Measurements from ENCODE around the gene FOXL1.

The FOXL1 gene

GRCh38 chr16:86568677-86569623, 9.4 kb upstream of the FOXL1 start:
- no peak for DNase-seq

GRCh38 chr16:86569701-86570447, 8.5 kb upstream of the FOXL1 start:
- no peak for DNase-seq

DNA sequence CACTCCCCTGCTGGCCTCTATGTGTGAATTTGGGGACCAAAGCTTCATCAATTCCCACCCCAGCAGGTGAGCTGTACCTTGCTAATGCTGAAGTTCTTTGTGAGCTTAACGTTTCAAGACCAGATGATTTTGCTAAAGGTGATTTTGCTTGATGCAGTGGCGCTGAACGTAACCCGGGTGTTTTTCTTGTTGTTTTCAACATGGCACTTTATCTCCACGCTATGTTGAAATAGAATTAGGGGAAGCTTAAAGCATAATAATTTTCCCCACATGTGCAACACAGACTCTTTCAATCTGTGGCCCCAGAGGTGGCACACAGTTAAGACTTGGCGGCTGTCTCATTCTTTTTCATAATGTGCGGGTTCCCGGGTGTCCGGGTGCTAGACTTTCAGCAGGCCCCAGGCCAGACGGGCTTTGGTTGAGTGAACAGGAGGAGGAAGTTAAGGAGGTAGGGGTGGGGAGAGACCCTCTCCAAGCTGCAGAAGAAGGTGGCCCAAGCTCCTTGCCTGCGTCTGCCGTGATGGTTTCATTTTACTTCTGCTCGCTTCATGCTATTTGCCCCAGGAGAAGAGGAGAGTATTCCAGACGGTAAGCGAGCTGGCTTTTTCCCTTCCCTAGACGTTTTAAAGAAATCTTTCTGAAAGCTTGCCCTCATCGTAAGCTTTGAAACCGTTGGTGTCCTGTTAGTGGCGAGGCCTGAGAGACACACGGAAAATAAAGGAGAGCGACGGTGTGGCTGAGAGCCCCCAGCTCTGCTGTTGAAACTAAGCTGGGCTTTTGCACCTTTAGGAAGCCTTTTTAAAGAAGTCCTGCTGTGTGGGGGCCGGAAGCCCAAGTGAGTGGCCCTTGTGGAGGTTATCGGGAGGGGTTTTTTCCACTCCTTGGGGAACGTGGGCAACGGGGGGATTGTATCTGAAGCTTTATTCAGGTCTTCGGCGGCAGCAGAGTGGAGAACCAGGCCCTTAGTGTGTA, 7.5 kb upstream of the FOXL1 start:
- no peak for DNase-seq

GRCh38 chr16:86571530-86571915, 6.8 kb upstream of the FOXL1 start:
- no peak for DNase-seq

DNA sequence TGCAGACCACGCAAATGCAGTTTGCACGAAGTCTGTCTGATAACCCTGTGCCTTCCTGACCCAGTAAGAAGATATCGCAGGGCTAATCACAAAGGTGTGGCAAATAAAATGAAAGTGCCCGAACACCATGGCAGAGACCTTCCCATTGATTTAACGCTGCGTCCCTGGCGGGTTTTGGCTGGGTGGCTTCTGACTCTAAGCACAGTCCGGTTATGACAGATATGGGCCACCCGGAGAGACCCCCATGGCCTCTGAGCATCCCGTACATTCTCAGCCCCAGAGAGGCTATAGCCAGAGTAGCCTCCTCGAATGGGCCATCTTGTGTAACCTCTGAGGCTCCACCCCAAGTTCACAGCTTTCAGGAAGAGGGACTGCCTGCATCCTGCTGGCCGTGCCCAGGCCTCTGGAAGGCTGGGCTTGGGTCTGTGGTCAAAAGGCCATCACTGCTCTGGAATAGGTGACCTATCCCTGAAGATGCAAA, 6.3 kb upstream of the FOXL1 start:
- DNase-seq = no peak

DNA sequence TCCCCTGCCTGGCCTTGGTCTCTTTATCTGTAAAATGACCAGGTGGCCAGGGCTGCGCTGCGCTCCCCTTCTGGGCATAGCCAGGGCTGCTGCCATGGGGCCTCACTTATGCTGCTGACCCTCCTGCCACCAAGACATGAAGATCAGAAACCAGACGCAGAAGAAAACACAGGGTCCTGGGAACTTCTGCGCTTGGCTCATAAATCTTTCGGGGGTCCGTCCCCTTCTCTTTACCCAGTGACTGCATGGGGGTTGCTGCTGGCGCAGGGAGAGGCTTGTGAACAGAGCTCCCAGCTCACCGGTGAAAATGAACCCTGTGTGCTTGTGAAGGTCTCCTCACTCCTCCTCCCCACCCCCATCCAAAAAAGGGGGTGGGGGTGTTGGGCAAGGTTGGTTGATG, 5.7 kb upstream of the FOXL1 start:
- DNase-seq = no peak

- DNase-seq = peak; percentile 70
Measured at GRCh38 chr16:86573215-86573614, 5.1 kb upstream of the FOXL1 start.

DNA sequence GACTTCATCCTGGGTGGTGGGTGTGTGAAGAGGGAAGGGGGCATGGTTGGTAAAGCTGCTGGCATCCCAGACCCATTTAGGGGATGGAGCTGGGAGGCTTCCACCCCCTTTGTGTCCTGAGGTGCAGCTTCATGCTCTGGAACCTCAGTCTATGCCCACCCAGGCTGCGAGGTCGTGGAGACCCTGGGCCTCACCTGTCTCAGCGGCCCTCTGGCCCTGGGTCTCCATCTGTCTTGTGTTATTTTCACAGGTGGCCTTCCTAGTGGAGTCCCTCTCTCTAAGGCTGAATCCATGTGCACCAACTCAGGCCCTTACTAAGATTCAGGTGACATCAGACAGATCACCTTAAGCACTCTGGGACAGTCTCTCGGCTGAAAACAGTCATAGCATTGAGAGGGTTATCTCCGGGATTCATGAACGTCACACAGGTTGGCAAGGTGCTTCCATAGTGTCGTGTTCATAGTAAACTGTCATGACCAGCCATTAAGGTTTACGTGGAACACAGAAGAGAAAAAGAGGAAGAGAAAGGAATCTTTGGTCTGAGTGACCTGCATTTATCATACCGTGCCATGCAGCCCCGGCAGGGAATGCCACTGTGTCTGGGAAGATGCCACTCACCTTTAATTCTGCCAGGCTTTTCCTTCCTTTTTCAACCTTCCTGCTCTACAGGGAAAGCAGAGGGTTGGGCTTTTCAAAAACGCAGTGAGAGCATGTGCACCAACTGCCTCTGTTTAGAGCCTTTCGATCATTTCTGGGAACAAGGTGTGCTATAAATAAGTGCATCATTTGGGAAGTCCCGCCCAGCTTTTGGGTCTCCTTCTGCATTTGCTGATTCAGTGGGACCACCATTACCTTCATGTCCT, 4.5 kb upstream of the FOXL1 start:
- DNase-seq = no peak

- DNase-seq = no peak
Measured at GRCh38 chr16:86574646-86575045, 3.7 kb upstream of the FOXL1 start.

DNA sequence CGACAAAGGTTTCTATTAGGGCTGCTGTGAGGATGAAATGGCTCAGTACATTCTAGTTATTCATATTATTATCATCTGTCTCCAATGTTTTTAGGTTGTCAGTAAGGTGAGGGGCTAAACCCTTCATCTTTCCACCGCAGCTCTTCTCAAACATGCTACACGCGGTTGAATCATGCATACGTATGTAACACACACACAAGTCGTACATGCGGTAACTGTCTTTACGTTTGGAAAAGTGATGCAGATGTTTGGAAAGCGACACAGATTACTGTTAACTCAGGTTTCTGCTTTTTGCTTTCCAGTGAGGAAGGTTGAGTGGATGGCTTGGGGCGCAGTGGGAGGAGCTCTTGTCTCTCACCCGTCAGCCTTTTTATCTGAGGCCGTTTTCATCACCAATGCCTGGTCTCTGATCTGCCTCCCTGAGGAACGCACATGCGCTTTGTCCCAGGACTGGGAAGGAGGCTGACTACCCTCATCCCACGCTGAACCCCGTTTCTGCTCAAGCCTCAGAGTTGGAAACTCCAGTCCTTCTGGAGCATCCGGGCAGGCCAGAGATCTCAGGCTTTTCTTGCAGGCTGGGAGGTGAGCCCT, 3.2 kb upstream of the FOXL1 start:
- no peak for DNase-seq

- peak; percentile 98 for DNase-seq
Measured at GRCh38 chr16:86575754-86576557, 2.4 kb upstream of the FOXL1 start.

- DNase-seq = no peak
Measured at GRCh38 chr16:86576591-86577313, 1.6 kb upstream of the FOXL1 start.

- no peak for DNase-seq
Measured at GRCh38 chr16:86577314-86577971, 906 bp upstream of the FOXL1 start.

- DNase-seq = peak; percentile 67
Measured at GRCh38 chr16:86578611-86579267, 390 bp downstream of the FOXL1 start.

GRCh38 chr16:86579268-86580062, 1.1 kb downstream of the FOXL1 start:
- no peak for DNase-seq

GRCh38 chr16:86580063-86580790, 1.9 kb downstream of the FOXL1 start:
- no peak for DNase-seq

DNA sequence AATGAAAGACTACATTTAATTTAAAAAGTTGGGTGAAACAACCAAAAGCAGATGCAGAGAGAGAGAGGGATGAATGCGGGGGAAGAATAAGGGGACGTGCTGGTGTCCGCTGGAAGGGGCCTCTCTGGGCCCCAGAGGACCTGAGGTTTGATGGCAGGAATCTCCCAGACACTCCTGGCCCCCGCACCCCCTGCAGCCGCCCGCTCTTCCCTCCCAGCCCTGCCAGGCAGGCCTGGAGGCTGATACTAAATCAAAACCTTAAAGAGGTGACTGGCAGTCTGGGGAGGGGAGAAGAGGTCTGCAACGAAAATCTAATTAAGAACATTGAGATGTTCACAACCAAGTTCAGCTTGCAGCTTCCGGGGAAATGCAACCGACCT, 2.4 kb downstream of the FOXL1 start:
- no peak for DNase-seq

Data from fibroblast of upper back skin (primary cell).